Endothelial cell of umbilical vein (primary cell): ENCODE data around the gene OR10G3. TPM values are rescaled to one million over a fixed set of nuclear protein-coding genes. Genes with fewer than 3 reads are reported as not detected.

Experiments
- BruUV-seq: library from RNA; stranded (reverse); fragments of 400-500 nt; replicated peaks from 2 replicates; lab custom pipeline; 2021; lab: Mats Ljungman, UMichigan
- CTCF ChIA-PET: fragments of 300-600, 350-600 bp; sonication (Branson Sonifier 250); formaldehyde crosslinking; loops from one replicate; lab custom pipeline; 2021; ENCODE audit warnings: antibody characterized with exemption, inconsistent platforms; lab: Charles Lee
- POLR2A ChIA-PET: fragments of 300-600, 350-600 bp; sonication (Branson Sonifier 250); formaldehyde crosslinking; loops from one replicate; lab custom pipeline; 2021; ENCODE audit warnings: antibody characterized with exemption, inconsistent platforms; lab: Charles Lee
- DNase-seq: peaks from one replicate; pipeline ENCODE4 v3.0.0-alpha.2; 2011; ENCODE audit warnings: low read depth, low spot score
- FAIRE-seq: peaks from 2 replicates; lab custom pipeline; 2011; peaks lifted over from hg19 to GRCh38; lab: Jason Lieb, UNC
- H2AFZ ChIP-seq: 2 replicates; pipeline ENCODE4 v1.6.0; 2012; ENCODE audit warnings: low read depth, low read length, control low read depth, inconsistent platforms
- H3K27ac ChIP-seq: 2 replicates; pipeline ENCODE4 v1.5.1; 2011; ENCODE audit warnings: low read depth, mild to moderate bottlenecking, control low read depth, low read length, moderate library complexity; ENCODE audit not compliant: insufficient read depth
- H3K27me3 ChIP-seq, 2 experiments: 2 replicates each; pipeline versions ENCODE4 v1.6.0 to v1.6.1; 2011; ENCODE audit warnings: low read length in 2 of 2, mixed read lengths in 1 of 2; ENCODE audit not compliant: control insufficient read depth in 2 of 2, insufficient read depth in 2 of 2
- H3K36me3 ChIP-seq, 2 experiments: 2 replicates in 1 of 2; 3 replicates in 1 of 2; pipeline ENCODE4 v1.5.1; 2011; ENCODE audit warnings: low read length in 2 of 2, mild to moderate bottlenecking in 1 of 2, moderate library complexity in 1 of 2; ENCODE audit not compliant: control insufficient read depth in 2 of 2, insufficient read depth in 2 of 2; ENCODE audit errors: extremely low read depth in 1 of 2
- H3K4me1 ChIP-seq: 3 replicates; pipeline ENCODE4 v1.5.1; 2011; ENCODE audit warnings: mild to moderate bottlenecking, low read length; ENCODE audit not compliant: control insufficient read depth, insufficient read depth; ENCODE audit errors: extremely low read depth
- H3K4me2 ChIP-seq: 2 replicates; pipeline ENCODE4 v1.6.1; 2011; ENCODE audit warnings: low read length, control low read depth, mixed read lengths; ENCODE audit not compliant: insufficient read depth
- H3K4me3 ChIP-seq, 3 experiments: fragments of 200-600 bp in 1 of 3; sonication (generic), shearing (Covaris generic) in 1 of 3; replicated peaks in 1 of 3; 2 replicates each; pipeline ENCODE4 v1.5.1; 2011 to 2016; ENCODE audit warnings: control low read depth in 3 of 3, low read length in 3 of 3, mild to moderate bottlenecking in 2 of 3, inconsistent platforms in 1 of 3, low read depth in 1 of 3, moderate library complexity in 1 of 3; ENCODE audit not compliant: insufficient read depth in 1 of 3
- H3K79me2 ChIP-seq: 2 replicates; pipeline ENCODE4 v1.6.0; 2012; ENCODE audit warnings: low read length, inconsistent platforms; ENCODE audit not compliant: control insufficient read depth, insufficient read depth
- H3K9ac ChIP-seq: replicated peaks from 2 replicates; pipeline ENCODE3; 2011; ENCODE audit warnings: low read length, control low read depth; ENCODE audit not compliant: insufficient read depth; ENCODE audit errors: extremely low read depth
- H3K9me1 ChIP-seq: replicated peaks from 3 replicates; pipeline ENCODE4 v1.6.0; 2011; ENCODE audit warnings: mild to moderate bottlenecking, low read length; ENCODE audit not compliant: control insufficient read depth, insufficient read depth; ENCODE audit errors: extremely low read depth
- H3K9me3 ChIP-seq: replicated peaks from 2 replicates; pipeline ENCODE4 v1.5.1; 2012; ENCODE audit warnings: low read length, inconsistent platforms; ENCODE audit not compliant: control insufficient read depth, insufficient read depth
- H4K20me1 ChIP-seq: replicated peaks from 2 replicates; pipeline ENCODE3; 2011; ENCODE audit warnings: mild to moderate bottlenecking, low read length; ENCODE audit not compliant: control insufficient read depth, insufficient read depth; ENCODE audit errors: extremely low read depth
- CTCF ChIP-seq, 2 donors: IDR thresholded peaks; 1 replicate in 1 of 2; 2 replicates in 1 of 2; pipeline ENCODE4 v1.5.1; 2011; ENCODE audit warnings: low read length in 2 of 2, mild to moderate bottlenecking in 2 of 2, moderate library complexity in 2 of 2, control low read depth in 1 of 2, inconsistent platforms in 1 of 2, low read depth in 1 of 2; ENCODE audit not compliant: insufficient read depth in 1 of 2; ENCODE audit errors: extremely low read depth in 1 of 2
- EZH2 ChIP-seq: IDR thresholded peaks from 2 replicates; pipeline ENCODE4 v1.6.1; 2012; ENCODE audit warnings: borderline replicate concordance, low read depth, mild to moderate bottlenecking, moderate library complexity, low read length, inconsistent platforms; ENCODE audit not compliant: severe bottlenecking
- GATA2 ChIP-seq: IDR thresholded peaks from 2 replicates; pipeline ENCODE4 v1.7.0; 2011; ENCODE audit warnings: low read depth, mild to moderate bottlenecking, moderate library complexity, mixed read lengths, low read length; ENCODE audit not compliant: insufficient read length, insufficient read depth
- MAX ChIP-seq: IDR thresholded peaks from 2 replicates; pipeline ENCODE4 v1.6.1; 2011; ENCODE audit not compliant: insufficient read depth, insufficient read length
- POLR2A ChIP-seq: IDR thresholded peaks from 2 replicates; pipeline ENCODE4 v1.6.1; 2012; ENCODE audit warnings: low read depth, mild to moderate bottlenecking, control low read depth, low read length
- POLR2AphosphoS5 ChIP-seq: IDR thresholded peaks from 2 replicates; pipeline ENCODE4 v1.6.1; 2012; ENCODE audit warnings: low read depth, mild to moderate bottlenecking, control low read depth, low read length, moderate library complexity; ENCODE audit not compliant: insufficient read depth
- dilution Hi-C: fragments of 300-500 bp; cut with MboI; formaldehyde crosslinking; loops from one replicate; pipeline ENCODE4 v1.15.0; 2019; ENCODE audit warnings: low sequenced_read_pairs; ENCODE audit not compliant: extremely low pct_ligation_motif_present
- intact Hi-C: fragments of 100-400 bp; cut with micrococcal nuclease; formaldehyde crosslinking; loops from one replicate; pipeline ENCODE4 v1.10.0; 2022
- polyA plus RNA-seq, 4 experiments: library from polyadenylated mRNA; depleted of rRNA in 3 of 4; stranded (reverse) in 3 of 4; unstranded in 1 of 4; fragments of >200 nt; gene quantifications; 2 replicates each; pipeline versions ENCODE4 v1.2.1 to v1.2.3, GENCODE V29; 2011 to 2012; ENCODE audit warnings: missing spikeins in 1 of 4
- total RNA-seq: library from RNA; stranded (reverse); gene quantifications from 2 replicates; pipeline ENCODE4 v1.2.3, GENCODE V29; 2021

The OR10G3 gene
- total and polyA plus RNA-seq, 2 donors (not counting 3 experiments of a cell fraction or from before 2014, with no cell fraction given) = not detected

GRCh38 chr14:21556378-21557083 lies 23.3 kb downstream of the OR10G3 start:
- no peak for FAIRE-seq
- BruUV-seq = no TSS peak
- Histone ChIP-seq H3K4me3 (no peak overlapping the region), H3K27me3 (no peaks in the 10 kb centered on the region), H2AFZ (no peak overlapping the region), H3K79me2 (no peaks in the 10 kb centered on the region), H3K4me2 (no peak overlapping the region), H3K36me3 (no peaks in the 10 kb centered on the region), H3K9ac (no peak overlapping the region), H3K27ac (no peak overlapping the region), H3K9me1 (no peaks in the 10 kb centered on the region), H3K9me3 (no peaks in the 10 kb centered on the region), H3K4me1 (peaks cover 5% of the 10 kb centered on the region), H4K20me1 (no peaks in the 10 kb centered on the region)
- dilution Hi-C loops (no loop called here), intact Hi-C loops (loop anchor here (1.0 to 5.0 kb wide), 5 partner anchors 45 to 189 kb away; partner anchors contain the start of genes CHD8 and METTL3)
- no peak for DNase-seq
- TF ChIP-seq POLR2AphosphoS5 (no peak), MAX (no peak), GATA2 (no peak), EZH2 (no peak), CTCF (IDR thresholded peaks at IDR 0.05; ENCODE audit: extremely low read depth in 1 of 2, insufficient read depth in 1 of 2, low read depth in 1 of 2, low read length in 2 of 2) (no peak), POLR2A (no peak)
- CTCF ChIA-PET = interaction anchor here (0.6 to 6.1 kb wide), 18 partner anchors 12 to 542 kb away, joined by 3 to 128 read pairs (median 4); partner anchors contain the start of genes METTL3 and SALL2
- POLR2A ChIA-PET = interaction anchor here (0.7 kb wide), 1 partner anchor 120 kb away, joined by 6 read pairs; no protein-coding TSS in a partner anchor
